ENCODE measurements around the gene EIF4G3.
A peak's percentile ranks its signal among the peaks of the same experiment; 100 is the strongest.
"Not testable (repeated sequence)": the region's sequence is repeated elsewhere in the genome, so short reads cannot be mapped to it uniquely, and the experiment has no call there.

The EIF4G3 gene, protein sequence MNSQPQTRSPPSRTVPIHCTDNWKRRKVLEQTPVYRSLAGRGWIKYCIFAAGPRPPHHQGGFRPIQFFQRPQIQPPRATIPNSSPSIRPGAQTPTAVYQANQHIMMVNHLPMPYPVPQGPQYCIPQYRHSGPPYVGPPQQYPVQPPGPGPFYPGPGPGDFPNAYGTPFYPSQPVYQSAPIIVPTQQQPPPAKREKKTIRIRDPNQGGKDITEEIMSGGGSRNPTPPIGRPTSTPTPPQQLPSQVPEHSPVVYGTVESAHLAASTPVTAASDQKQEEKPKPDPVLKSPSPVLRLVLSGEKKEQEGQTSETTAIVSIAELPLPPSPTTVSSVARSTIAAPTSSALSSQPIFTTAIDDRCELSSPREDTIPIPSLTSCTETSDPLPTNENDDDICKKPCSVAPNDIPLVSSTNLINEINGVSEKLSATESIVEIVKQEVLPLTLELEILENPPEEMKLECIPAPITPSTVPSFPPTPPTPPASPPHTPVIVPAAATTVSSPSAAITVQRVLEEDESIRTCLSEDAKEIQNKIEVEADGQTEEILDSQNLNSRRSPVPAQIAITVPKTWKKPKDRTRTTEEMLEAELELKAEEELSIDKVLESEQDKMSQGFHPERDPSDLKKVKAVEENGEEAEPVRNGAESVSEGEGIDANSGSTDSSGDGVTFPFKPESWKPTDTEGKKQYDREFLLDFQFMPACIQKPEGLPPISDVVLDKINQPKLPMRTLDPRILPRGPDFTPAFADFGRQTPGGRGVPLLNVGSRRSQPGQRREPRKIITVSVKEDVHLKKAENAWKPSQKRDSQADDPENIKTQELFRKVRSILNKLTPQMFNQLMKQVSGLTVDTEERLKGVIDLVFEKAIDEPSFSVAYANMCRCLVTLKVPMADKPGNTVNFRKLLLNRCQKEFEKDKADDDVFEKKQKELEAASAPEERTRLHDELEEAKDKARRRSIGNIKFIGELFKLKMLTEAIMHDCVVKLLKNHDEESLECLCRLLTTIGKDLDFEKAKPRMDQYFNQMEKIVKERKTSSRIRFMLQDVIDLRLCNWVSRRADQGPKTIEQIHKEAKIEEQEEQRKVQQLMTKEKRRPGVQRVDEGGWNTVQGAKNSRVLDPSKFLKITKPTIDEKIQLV (N-terminal part only)

DNA sequence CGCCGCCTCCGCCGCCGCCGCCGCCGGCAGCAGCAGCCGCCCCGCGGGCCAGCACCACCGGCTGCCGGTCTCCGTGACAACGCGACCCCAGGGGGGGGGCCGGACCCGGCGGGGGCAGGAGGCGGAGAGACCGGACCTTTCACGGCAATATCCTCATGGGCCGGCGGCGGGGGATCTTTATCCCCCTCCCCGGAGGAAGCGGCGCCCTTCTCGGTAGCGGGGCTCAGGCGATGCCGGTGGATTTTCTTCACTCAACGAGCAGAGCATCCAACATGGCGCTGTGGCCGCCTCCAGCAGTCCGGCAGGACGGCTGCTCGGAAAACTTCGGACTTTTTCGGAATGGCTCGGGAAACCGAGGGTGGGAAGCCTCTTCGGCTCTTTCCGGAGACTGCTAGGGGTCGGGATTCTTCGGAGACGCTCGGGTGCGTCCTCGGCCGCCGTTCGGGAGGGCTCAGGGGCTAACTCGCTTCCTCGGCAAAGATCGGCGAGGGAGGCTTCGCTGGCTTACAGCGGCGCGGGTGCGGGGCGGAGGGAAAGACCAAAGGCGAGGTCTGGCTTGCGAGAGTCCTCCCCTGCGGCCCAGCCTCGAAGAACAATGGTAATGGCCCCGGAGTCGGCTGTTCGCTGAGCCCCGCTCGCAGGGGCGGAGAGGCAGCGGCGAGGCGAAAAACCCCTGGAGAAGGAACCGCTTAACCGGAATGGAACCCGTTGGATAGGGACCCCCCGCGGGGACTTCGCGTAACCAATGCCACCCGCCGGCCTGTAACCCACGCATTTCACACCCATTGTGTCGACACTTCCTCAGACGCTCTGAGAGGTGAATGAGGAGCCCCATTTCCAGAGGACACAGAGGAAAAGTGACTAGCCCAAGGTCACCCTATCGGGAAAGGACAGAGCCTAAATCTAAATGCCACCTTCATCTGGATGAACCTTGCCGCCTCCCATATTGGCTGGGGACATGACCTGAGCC is at the start of gene EIF4G3:
TSS of gene EIF4G3 (minus strand) at position 312 of the 970 bp plus-strand sequence. CDS start 174,155 bp downstream, outside the sequence.
- DNase-seq (ENCODE audit: low read depth in 2 of 2): peak; percentile 93 to 94

DNA sequence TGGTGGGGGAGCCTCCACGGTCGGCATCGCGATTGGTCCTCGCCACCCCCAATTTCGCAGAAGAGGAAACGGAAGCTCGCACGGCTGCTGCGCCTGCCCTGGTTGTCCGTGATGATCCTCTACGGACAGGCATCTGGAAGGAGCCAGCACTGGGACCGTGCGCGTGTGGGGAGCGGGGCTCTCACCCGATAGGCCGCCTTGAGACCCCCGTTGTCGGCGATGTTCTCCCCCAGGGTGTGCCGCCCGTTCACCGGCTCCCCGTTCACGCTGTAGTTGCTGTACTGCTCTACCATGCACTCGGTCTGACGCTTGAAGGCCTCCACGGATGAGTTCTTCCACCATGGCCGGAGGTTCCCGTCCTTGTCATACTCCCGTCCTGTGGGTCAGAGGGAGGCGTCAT is 48.4 kb upstream of the EIF4G3 start:
- no peak for DNase-seq (ENCODE audit: low read depth in 2 of 2)

DNA sequence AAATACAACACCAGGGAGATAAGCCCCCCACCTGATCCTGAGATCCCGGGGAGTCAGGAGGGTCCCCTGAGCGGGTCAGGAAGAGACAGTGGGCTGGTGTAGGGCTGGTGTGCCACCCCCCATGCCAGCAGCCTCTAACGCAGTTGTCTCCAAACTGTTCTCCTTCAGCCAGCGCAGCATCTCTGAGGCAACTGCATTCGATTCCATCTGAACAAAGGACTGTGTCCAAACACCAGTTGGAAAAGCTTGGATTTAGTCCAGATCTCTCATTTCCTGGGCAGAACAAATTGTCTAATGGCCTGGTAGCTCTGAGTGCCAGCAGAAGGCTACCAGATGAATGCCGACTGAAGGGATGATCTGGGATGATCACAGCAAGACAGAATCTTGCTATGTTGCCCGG is 44.1 kb upstream of the EIF4G3 start:
- no peak for DNase-seq (ENCODE audit: low read depth in 2 of 2)

DNA sequence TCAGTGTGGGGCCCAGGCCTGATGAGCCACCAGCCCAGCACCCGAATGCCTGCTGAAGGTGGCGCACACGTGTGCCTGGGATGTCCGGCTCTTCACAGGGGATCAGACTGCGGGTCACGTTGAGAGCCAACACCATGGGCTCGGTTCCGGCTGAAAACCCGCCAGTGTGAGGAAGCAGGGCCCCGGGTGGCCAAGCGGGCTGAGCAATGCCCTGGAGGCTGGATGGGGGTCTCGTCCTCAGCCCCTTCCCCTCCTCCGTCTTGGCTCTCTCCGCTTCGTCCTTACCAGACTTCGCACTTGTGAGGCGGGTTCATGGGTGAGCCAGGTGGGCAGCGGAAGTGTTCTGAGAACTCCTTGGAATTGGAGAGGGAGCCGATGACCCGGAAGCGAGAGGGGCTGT is 43.0 kb upstream of the EIF4G3 start:
- DNase-seq (ENCODE audit: low read depth in 2 of 2): no peak

DNA sequence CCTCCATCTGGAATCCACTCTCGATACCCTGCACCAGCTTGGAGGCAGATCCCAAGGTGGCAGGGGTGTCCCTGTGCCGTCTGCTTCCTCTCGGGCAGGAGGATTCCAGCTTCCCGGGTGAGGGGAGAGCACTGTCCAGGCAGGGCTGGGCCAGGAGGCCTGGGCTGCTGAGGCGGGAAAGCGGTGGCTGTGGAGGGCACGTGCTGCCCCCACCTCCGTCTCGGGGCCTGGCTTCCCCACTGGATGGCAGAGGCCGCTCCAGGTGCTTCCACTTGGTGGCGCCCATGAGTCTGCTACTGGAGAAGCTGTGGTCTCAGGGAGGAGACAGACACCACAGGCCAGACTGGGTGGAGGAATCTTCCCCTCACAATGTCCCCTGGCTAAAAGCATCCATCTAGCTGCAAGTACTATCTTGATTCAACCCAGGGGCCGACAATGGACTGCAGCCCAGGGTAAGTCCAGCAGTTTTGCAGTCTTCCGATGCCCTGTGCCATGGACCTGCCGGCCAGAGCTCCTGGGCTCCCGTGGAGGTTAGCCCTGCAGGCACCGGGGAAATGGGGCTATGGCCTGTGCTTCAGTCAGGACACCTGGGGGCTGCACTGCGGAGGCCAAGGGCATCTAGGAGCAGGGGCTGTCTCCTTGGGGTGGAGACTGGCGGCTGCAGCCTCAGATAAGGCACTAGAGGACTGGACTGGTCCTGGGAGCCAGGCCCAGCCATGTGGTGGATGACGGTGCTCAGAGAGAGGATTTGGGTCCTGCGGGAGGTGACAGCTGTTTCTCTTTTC is 41.3 kb upstream of the EIF4G3 start:
- no peak for DNase-seq (ENCODE audit: low read depth in 2 of 2)

DNA sequence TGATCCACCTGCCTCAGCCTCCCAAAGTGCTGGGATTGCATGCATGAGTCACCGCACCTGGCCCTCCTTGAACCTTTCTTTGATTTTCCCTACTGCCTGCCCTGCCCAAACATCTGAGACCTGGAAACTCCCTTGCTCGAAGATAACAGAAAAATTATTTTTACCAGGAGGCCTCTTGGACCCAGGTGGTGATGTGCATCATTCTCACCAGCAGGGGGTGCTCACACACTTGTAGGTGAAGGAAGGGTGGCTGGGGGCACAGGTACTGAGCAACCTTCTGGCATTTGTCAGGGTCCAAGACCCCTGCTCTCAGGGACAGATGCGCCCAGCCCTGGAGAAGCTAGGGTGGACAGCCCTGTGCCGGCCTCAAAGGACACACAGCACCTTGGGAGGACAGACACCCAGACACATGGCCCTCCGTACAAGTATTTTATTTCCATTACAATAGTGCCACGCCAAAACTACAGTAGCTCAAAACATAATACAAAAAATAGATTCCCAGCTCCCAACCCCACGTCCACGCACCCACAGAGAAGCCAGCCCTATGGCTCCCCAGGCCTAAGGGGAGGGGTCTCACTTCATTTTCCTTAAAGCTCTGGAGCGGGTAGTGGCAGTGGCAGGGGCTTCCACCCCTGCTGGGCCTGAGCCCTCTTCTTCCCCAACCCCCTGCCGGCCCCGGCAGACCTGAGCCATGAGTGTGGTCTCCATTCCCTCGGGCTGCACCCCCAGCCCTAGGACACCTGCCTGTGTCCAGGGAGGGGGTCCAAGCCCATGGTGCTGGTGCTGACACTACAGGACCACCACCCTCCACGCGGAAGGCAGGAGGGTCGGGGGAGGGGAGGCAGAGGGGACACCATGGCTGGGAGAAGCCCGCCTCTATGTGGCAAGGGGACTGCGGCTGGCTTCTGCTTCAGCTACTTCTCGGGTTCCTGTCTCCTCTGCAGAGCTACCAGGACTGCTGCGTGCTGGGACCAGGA is 40.4 kb upstream of the EIF4G3 start:
- DNase-seq (ENCODE audit: low read depth in 2 of 2): no peak

DNA sequence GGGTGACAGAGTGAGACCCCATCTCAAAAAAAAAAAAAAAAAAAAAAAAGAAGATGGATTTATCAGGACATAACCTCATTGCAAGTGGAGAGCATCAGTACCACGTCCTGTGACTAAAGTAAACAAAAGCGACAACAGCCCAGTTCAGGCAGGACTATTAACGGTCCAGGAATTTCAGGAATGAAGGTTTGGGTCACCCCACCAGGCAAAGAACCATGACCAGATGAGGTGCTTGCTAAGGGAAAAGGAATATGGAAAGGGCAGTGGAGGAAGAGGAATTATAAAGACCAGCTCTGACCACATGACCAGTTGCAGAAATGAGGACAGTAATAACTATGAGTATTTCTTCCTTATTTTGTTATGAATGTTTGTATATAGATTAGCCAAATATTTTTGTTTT is 35.4 kb upstream of the EIF4G3 start:
- DNase-seq (ENCODE audit: low read depth in 2 of 2): no peak

DNA sequence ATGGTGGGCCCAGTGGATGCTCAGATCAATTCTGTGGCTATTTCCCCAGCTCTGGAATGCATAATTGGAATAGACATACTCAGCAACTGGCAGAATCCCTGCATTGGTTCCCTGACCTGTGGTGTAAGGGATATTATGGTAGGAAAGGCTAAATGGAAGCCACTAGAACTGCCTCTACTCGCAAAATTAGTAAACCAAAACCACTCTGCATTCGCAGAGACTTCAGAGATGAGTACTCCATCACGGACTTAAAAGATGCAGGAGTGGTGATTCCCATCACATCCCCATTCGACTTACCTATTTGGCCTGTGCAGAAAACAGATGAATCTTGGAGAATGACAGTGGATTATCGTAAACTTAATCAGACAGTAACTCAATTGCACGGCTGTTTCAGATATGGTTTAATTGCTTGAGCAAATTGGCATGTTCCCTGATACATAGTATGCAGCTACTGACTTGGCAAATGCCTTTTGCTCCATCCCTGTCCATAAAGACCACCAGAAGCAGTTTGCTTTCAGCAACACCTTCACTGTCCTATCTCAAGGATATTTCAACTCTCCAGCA is 31.5 kb upstream of the EIF4G3 start:
- DNase-seq (ENCODE audit: low read depth in 2 of 2): not testable (repeated sequence)

DNA sequence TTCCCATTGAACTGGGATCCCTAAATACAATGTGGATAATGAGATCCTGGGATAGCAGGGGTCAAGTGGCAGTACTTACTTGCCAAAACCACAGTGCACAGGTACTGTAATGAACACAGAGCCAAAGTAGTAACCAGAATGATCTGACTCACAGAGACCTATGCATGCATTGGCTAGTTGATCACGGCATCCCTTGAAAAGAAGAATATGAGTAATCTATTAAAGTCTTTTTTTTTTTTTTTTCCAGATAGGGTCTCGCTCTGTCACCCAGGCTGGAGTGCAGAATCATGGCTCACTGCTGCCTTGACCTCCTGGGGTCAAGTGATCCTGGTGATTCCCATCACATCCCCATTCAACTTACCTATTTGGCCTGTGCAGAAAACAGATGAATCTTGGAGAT is 29.4 kb upstream of the EIF4G3 start:
- DNase-seq (ENCODE audit: low read depth in 2 of 2): no peak

DNA sequence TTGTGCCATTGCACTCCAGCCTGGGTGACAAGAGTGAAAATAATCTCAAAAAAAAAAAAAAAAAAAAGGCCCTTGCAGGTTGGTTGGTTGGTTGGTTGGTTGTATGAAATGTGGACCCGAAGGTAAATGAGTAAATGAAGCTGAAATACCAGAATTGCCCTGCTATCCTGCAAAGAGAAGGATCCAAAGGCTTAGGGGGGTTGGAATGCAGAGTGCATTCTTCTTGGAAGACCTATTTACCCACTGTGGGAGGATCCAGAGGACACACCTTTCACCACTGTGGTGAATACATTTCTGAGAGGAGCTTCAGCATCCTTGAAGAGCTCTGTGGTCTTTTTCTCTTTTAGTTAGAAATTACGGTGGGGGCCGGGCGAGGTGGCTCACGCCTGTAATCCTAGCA is 28.7 kb upstream of the EIF4G3 start:
- DNase-seq (ENCODE audit: low read depth in 2 of 2): no peak

DNA sequence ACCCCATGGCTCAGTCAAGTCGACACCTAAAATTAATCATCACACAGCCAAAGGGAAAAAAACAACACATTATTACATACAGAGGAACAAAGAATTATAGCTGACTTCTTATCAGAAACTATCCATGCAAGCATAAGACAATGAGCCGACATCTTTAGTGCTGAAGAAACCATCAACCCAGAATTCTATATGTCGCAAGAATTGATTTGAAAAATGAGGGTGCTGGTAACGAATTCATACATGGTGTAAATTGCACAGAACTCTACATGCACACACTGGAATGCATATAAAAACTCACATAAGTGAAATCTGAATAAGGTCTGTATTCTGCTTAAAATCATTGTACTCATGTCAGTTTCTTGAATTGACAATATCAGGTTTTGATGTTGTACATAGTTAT is 25.0 kb upstream of the EIF4G3 start:
- DNase-seq (ENCODE audit: low read depth in 2 of 2): no peak

DNA sequence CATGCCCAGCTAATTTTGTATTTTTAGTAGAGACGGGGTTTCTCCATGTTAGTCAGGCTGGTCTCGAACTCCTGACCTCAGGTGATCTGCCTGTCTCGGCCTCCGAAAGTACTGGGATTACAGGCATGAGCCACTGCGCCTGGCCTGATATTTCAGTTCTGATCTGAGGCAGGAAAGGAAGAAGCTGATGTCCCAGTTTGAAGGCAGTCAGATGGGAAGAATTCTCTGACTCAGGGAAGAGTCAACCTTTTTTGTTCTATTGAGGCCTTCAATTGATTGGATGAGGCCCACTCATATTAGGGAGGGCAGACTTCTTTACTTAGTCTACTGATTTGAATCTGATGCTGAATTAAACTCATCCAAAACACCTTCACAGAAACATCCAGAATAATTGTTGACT is 24.5 kb upstream of the EIF4G3 start:
- DNase-seq (ENCODE audit: low read depth in 2 of 2): not testable (repeated sequence)

DNA sequence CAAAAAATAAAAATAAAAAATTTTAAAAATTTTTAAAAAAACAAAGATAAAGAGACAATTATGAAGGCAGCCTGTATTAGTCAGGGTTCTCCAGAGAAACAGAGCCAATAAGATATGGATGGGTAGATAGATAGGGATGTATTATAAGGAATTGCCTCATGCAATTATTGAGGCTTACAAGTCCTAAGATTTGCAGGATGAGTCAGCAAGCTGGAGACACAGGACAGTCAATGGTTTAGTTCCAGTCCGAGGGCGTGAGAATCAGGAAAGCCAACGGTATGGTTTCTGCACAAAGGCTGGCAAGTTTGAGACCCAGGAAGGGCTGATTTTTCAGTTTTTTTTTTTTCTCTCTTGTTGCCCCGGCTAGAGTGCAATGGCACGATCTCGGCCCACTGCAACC is 24.1 kb upstream of the EIF4G3 start:
- DNase-seq (ENCODE audit: low read depth in 2 of 2): no peak

DNA sequence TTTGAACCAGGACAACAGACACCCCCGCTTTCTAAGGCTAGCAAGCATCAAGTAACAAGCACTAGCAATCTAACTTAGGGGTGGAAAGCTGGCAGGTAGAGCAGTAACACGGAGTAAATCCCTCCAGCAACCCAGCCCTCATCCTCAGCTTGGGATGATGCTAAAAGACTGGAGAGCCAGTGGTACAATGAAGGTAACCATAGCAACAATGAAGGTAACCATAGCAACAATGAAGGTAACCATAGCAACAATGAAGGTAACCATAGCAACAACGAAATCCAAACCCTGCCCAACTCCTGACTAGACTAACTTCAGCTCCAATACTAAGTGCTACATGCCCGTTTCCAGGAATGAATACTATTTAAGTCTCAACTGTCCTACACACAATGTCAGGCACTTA is 22.2 kb upstream of the EIF4G3 start:
- DNase-seq (ENCODE audit: low read depth in 2 of 2): no peak

DNA sequence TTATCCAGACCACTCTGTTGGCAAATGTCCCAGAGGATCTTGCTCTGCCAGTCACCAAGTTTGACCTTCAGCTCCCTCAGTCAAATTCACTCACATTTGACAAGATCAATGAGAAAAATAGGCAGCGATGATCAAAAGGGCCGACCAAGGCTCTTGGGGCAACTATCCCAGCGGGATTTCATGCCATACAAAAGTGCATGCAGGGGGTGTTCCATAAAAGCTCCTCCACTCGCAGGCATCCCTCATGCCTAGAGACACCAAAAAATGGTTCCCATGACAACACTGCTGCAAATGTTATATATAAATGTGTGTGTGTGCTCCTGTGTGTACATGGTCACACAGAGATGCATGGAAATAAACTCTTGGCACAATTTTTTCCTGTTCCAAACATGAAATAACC is 16.2 kb upstream of the EIF4G3 start:
- no peak for DNase-seq (ENCODE audit: low read depth in 2 of 2)

DNA sequence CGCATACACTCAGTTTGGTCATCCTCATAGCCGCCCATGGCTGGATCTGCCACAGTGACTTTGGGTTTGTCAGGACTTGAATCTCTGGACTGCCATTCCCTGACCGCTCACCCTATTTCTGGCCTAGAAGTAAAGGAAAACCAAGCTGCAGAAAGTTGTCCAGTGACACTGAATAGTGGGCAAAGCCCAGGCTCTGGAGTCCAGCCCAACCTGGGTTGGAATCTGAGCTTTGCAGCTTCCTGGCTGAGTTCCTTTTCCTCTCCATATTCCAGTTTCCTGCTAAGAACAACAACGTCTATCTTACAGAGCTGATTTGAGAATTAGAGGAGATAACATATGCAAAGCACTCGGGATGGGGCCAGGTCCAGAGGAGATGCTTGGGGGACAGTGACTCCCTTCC is 15.6 kb upstream of the EIF4G3 start:
- no peak for DNase-seq (ENCODE audit: low read depth in 2 of 2)

DNA sequence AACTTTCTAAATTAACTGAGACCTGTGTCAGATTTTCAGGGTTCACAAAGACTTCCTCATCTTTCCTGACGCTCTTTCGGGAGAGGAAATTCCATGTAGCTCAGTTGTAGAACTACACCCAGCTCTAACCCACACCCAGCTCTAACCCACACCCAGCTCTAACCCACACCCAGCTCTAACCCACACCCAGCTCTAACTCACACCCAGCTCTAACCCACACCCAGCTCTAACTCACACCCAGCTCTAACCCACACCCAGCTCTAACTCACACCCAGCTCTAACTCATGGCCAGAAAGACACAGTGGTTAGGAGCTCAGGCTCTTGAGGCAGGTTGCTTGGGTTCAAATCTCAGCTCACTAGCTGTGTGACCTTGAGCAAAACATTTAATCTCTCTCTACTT is 14.1 kb upstream of the EIF4G3 start:
- DNase-seq (ENCODE audit: low read depth in 2 of 2): not testable (repeated sequence)

DNA sequence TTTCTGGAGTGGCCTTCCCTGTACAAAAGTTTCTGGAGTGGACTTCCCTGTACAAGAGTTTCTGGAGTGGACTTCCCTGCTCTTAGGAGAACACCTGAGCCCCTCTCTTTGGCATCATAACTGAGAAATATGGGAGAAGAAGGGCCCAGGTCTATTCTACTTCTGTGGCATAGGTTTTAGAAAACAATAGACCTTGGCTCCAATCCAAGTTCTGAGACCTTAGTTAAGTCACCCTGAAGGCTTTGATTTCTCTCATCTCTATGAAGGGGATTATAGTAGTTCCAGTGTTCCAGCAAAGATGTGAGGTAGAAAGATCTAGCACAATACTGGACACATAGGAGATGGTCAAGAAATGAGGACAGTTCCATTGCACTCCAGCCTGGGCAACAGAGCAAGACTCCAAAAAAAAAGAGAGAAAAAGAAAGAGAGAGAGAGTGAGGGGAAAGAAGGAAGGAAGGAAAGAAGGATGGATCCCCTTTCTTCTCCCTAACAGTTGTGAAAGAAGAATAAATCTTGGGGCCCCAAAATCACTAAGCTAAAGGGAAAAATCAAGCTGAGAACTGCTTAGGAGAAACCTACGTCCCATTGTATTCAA is 13.3 kb upstream of the EIF4G3 start:
- no peak for DNase-seq (ENCODE audit: low read depth in 2 of 2)

All from fibroblast of skin of left quadriceps (primary cell).